Stimulated activated CD8-positive, alpha-beta memory T cell treated with anti-CD3 and anti-CD28 coated beads, Interleukin-12 subunit alpha, Interleukin-12 subunit beta, amount 100 ng/mL, for 24 hours (primary cell): ENCODE data around the gene MED29.

Source experiments
- DNase-seq: peaks from one replicate; pipeline ENCODE4 v3.0.0-alpha.2; 2020; ENCODE audit errors: extremely low read depth

Gene MED29

DNA sequence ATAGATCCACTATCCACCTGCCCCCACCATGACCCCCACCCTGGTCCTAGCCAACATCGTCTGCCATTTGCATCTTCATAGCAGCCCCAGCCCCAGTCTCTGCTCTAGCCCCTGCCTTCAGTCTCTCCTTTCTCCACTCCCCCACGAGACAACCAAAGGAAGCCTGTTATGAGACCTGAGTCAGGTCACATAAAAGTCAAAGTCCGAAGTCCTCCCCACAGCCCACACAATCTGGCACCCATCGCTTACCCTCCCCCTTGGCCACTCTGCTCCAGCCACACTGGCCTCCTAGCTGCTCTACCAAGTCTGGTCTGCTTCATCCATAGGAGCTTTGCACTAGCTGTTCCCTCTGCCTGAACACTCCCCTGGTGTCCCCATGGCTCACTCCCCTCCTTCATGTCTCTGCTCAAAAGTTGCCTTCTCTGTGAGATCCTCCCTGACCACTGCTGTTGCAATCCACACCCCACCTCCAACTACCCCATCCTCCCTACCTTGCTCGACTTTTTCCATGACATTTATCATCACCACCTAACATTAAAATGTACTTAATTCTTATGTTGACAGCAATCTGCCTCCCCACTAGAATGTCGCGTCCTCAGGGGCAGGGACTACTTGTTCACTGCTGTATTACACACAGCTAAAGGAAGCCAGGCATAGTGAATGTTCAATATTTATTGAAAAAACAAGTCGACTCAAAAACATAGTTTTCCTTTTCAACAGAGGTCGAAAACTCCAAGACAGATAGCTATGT, 20.1 kb downstream of the MED29 start:
- no peak for DNase-seq

DNA sequence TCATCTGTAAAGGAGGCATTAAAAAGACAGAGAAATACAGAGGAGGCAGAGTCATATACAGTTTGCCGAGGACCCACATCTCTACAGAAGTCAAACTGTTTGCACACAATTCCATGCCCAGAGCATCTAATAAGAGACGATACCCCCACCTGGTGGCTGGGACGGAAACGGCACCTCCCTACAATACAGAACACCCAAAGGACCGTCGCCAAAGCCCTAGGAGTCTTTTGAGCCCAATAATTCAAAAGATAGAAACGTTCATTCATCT, 20.6 kb downstream of the MED29 start:
- DNase-seq = peak; percentile 78

DNA sequence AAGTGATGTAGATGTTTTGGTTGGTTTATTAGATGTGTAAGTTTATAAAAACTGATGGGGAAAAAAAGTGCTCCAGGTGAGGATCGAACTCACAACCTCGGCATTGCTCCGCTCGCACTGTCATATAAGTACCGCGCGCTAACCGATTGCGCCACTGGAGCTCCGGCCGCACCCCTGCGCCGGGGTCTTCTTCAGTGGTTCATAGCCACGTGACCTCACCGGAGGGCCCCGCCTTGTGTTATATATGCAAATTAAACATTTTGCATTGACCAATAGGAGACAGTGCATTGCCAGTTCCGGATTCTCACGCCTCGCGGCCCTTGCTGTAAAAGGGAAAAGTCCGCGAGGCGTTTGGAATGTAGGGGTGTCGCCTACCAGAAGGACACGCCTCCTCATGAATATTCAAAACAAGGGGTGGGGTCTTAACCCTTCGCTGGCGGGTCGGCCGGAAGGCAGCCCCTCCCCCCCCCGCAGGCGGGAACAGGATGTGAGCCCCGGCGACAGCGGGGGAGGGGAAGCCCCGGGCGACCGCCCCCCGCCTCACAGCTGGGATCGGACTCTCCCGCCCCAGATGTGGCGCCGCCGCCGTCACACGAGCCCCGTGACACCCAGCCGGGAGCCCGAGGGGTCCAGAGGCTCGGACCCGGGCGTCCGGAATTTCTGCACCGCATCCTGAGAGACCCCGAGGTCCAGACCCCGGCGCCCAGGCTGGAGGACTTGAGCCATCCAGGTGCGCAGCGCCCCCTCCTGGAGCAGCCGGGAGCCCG, 21.1 kb downstream of the MED29 start, which contains the start of gene PLEKHG2:
PLEKHG2 (plus strand) TSS at position 570 of the 767 bp plus-strand sequence. CDS start 1,418 bp downstream, outside the sequence.
- peak; percentile 90 for DNase-seq

DNA sequence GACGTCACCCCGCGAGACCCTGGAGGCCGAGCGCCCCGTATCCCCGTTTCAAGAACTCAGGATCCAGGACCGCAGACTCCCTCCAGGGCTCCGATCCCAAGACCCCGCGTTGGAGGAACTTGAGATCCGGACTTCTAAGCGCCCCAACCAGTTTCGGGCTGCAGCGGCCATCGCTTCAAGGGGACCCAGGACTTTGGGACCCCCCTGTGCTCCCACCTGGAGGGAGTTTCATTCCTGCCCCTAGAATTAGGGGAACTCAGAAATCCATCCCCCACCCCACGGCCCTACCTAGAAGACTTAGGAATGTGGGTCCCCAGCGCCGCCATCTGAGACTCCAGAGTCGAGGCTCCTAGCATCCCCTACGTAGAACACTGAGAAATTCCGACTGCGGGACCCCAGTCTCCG, 21.7 kb downstream of the MED29 start:
- no peak for DNase-seq

DNA sequence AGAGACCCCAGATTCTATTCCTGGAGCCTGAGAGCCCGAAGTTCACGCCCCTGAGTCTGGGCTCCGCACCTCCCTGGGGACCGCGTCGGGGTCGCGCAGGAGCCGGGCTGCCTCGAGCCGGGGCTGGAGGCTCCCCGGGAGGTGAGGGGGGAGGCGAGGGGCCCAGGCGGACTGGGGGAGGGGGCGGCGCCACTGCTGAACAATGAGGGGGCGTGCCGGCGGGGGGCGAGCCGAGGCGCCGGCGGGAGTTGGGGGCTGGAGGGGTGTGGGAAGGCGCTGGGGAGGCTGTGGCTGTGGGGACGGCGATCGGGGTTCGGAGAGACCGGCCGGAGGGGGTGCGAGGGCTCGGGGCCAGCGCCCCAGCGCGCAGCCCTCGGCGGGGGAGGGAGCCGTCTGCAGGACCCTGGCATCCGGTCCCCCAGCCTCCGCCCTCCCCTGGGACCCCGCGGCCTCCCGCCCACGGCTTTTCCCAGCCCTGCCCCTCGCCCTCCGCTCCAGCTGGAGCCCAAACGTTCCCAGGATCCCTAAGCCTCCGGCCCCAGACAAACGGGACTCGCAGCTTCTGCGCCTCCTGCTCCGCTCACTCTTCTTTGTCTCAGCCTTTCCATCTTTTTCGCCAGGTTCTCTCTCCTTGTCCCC, 22.2 kb downstream of the MED29 start:
- no peak for DNase-seq

DNA sequence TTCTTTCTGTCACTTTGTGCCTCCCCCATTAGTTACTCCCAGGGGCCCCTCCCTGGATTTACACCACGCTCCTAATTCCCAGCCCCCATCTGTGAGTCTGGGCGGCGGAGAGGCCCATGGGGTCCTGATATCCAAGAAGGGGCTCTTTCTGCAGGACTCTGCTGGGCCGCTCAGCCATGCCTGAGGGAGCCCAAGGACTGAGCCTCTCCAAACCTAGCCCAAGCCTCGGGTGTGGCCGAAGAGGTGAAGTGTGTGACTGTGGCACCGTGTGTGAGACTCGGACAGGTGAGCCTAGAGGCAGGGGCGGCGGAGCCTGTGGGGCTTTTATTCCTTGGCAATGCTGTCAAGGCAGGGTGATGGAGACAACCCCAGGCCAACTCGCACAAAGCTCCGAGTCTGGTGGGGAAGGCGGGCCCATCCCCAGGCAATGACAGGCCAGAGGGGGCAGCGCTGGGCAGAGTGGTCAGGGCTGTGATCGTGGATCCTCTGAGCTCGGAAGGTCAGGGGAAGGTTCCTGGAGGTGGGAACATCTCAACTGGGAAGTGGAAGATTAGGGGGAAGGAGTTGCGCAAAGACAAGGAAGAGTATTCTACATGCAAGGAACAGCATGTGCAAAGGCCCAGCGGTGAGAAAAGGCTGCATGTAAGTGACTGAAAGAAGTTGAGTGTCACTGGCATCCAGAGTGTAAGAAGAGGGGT, 22.9 kb downstream of the MED29 start:
- no peak for DNase-seq

GRCh38 chr19:39415111-39416046, 24.2 kb downstream of the MED29 start:
- DNase-seq = no peak

DNA sequence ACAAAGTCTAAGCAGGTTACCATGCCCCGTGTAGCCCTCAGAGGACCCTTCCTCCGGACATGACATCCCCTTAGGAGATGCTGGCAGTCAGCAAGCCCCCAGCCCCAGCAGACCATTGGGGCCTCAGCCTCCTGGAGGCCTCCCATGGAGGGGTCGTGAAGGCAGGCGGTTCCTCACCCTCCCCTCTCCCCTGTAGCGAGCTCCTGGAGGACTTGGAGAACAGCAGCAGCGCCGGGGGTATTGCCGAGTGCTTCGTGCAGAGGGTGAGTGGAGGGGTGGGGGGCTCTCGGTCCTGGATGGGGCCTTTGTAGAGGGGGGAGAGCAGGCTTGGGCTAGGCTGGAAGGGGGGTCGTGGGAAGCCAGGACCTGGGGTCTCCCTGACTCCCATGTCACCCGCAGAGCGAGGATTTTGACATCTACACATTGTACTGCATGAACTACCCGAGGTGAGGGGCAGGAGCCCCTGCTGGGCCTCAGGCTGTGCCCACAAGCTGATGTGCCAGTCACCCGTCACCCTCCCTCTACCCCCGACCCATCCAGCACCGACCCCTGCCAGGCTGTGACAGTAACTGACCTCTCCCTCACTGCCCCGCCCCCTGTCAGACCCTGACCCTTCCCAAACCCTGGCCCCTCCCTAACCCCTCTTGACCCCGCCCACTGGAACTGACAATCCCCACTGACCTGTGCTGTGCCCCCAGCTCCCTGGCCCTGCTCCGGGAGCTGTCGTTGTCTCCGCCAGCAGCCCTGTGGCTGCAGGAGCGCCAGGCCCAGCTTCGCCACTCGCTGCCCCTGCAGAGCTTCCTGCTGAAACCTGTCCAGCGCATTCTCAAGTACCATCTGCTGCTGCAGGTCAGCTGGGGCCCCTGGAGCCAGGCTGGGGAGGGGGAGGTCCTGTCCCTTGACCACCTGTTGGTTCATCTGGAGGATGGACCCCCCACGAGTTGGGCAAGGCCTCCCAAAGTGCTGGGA, 25.3 kb downstream of the MED29 start:
- no peak for DNase-seq

DNA sequence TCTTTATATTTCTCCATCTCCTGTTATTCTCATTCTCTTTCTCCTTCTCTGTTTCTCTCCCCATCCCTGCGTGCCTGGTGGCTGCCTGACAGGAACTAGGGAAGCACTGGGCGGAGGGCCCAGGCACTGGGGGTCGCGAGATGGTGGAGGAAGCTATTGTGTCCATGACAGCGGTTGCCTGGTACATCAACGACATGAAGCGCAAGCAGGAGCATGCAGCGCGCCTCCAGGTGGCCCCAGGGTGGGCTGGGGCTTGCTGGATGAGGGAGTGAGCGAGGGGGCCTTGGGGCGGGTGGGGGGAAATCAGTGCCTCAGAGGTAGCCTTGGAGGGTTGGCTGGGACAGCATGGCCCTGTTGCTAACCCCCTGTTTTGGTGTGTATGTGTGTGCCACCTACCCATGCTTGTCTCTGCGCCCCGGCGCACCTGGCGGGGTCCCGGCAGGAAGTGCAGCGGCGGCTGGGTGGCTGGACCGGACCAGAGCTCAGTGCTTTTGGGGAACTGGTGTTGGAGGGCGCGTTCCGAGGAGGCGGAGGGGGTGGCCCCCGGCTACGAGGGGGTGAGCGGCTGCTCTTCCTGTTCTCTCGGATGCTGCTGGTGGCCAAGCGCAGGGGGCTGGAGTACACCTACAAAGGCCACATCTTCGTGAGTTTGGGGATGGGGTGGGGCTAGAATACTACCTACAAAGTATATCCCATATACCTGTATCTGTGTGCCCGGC, 26.4 kb downstream of the MED29 start:
- no peak for DNase-seq

DNA sequence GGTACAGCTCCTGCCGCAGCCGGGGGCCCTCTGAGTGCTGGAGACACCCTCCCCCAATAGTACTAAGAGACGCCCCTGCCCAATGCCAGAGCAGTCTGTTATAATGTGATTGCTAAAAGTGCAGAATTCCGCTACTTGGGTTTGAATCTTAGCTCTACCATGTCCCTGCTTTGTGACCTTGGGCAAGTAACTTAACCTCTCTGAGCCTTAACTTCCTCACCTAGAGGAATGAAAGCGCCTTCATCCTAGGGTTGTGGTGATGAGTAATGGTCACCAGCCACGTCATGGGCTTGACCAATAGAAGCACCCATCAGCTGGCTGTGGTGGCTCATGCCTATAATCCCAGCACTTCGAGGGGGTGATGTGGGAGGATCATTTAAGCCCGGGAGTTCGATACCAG, 27.8 kb downstream of the MED29 start:
- no peak for DNase-seq

DNA sequence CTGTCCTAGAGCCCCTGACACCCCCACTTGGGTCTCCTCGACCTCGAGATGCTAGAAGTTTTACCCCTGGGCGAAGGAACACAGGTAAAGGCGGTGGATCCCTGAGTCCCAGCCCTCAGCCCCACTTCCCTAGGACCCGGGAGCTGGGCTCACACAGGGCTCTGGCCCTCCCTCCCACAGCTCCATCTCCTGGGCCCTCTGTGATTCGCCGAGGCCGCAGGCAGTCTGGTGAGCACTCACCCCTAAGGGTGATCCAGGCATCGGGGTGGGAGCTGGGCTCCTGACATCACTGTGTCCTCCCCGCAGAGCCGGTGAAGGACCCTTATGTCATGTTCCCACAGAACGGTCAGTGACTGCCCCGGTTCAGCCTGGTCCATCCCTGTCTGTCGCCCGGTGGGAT, 29.6 kb downstream of the MED29 start:
- no peak for DNase-seq

GRCh38 chr19:39422020-39422419, 30.8 kb downstream of the MED29 start:
- no peak for DNase-seq

DNA sequence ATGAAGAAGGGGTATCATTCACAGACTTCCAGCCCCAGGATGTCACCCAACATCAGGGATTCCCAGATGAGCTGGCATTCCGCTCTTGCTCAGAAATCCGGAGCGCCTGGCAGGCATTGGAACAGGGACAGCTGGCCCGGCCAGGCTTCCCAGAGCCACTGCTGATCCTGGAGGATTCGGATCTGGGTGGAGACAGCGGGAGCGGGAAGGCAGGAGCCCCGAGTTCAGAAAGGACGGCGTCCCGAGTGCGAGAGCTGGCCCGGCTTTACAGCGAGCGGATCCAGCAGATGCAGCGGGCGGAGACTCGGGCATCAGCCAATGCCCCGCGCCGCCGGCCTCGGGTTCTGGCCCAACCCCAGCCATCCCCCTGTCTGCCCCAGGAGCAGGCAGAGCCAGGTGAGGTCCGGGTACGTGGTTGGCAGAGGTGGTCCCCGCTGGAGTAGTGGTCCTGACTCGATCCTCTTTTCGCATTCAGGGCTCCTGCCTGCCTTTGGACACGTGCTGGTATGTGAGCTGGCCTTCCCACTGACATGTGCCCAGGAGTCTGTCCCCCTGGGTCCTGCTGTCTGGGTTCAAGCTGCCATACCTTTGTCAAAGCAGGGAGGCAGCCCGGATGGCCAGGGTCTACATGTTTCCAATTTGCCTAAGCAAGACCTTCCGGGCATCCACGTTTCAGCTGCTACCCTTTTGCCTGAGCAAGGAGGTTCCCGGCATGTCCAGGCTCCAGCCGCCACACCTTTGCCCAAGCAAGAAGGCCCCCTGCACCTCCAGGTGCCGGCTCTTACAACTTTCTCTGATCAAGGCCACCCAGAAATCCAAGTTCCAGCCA, 32.3 kb downstream of the MED29 start:
- no peak for DNase-seq

DNA sequence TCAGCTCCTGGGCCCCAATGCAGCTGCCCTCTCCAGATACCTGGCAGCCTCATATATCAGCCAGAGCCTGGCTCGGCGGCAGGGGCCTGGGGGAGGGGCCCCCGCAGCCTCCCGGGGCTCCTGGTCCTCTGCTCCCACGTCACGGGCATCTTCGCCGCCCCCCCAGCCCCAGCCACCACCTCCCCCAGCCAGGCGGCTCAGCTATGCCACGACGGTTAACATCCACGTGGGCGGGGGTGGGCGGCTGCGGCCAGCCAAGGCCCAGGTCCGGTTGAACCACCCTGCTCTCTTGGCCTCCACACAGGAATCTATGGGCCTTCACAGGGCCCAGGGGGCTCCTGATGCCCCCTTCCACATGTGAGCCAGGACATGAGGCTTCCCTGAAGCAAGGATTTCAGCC, 33.8 kb downstream of the MED29 start:
- DNase-seq = no peak

- DNase-seq = no peak
Measured at GRCh38 chr19:39425744-39426143, 34.6 kb downstream of the MED29 start.

DNA sequence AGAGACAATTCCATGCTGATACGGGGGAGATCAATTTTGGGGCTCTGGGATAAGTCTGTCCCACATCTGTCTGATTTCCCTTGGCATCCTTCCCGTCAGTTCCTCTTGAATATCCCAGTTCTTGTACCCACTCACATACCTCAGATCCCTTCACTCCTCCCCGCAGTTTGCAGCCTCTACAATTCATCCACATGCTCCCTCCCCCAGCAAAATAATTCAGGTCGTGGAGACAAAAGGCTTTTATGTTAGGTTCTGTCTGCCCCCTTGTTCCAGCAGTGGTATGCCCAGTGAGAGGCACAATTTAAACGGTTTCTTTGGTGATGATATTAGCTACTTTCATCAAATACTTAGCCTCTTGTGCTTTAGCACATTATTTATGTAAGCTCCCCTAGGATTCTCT, 35.0 kb downstream of the MED29 start:
- DNase-seq = no peak

DNA sequence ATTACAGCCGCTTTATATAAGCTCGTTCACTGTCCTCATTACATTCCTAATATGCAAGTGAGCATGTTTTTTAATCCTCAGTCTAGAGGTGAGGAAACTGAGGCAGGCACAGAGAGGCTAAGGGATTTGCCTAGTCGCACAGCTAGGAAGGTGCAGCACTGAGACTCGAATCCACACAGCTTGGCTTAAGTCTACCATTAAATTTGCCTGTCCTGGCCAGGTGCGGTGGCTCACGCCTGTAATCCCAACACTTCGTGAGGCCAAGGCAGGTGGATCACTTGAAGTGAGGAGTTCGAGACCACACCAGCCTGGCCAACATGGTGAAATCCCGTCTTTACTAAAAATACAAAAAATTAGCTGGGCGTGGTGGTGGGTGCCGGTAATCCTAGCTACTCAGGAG, 36.5 kb downstream of the MED29 start:
- no peak for DNase-seq

DNA sequence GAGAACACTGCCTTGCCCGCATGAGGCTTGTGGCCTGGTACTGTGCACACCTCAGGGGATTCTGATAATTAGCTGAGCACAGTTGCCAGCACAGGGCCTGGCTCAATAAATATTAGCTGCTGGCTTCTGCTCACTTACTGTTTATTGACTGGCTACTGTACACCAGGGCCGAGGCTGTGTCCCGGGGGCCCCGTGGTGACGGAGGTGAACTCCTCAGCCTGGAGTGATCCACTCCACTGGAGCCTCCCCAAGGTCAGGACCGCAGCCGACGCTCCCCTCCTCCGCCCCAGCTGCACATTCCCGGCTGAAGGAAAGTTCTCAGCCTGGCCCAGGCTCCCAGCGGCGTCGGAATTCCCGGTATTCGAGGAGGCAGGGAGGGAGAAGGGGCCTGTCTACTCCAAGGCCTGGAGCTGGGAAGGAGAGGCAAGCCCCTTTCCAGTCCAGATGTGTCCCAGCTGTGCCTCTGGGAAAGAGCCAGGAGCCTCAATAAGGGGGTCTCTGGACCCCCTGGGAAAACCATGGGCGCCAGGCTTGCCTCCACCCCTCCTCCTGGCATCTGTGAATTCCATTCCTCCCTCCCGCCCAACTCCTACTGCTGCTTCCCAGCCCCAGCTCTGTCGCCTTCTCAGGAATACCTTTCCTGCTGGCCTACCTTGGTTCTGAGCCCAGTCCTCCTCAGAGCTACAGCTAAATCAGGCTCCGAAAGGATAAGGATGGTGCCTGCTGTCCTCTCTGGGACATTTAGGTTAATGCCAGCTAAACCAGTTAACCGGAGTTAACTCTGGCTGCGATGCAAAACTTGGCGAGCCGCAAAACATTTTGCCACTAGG, 37.3 kb downstream of the MED29 start:
- DNase-seq = no peak
